Measurements from ENCODE around the gene ACSM6. TPM values are rescaled to one million over a fixed set of nuclear protein-coding genes. Genes with fewer than 3 reads are reported as not detected.
"Not testable (repeated sequence)": the region's sequence is repeated elsewhere in the genome, so short reads cannot be mapped to it uniquely, and the experiment has no call there.

ACSM6 gene
- polyA plus RNA-seq, 1 experiment = not detected

DNA sequence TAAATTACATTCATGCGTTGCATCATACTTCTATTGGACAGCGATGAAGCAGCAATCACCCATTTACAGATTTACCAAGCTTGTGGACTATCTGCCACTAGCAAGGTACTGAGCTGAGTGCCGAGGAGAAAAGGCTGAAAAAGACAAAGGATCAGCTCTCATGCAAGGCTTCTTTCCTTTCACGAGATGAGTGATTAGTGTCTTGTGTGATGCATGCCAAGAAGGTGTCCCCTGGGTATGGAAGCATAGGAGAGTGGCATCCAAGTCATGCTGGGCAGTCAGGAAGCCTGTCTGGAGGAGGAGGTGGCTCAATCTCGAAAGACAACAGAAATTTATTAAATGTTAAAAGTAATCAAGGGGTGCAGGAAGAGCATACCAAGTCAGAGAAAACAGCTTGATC is 40.9 kb downstream of the ACSM6 start:
- peaks cover 7% of the 10 kb centered on the region for H3K36me3 ChIP-seq (ENCODE audit: control insufficient read depth, insufficient read depth, low read length)
- no peaks in the 10 kb centered on the region for H3K27me3 ChIP-seq (ENCODE audit: control insufficient read depth, insufficient read depth, low read length)
- CTCF ChIA-PET = interaction anchor here (0.6 to 4.7 kb wide), 5 partner anchors 9 to 1794 kb away, joined by 3 to 31 read pairs (median 4); no protein-coding TSS in a partner anchor
- no peak for TF ChIP-seq CTCF (IDR thresholded peaks at IDR 0.05; ENCODE audit: insufficient read depth, low read depth, low read length)
- DNase-seq (ENCODE audit: low read depth) = no peak
- POLR2A ChIA-PET = no interaction called here
- H3K4me3 ChIP-seq (ENCODE audit: low read depth, low read length) = no peak overlapping the region

- POLR2A ChIA-PET = interaction anchor here (0.5 kb wide), 1 partner anchor 164 kb away, joined by 7 read pairs; no protein-coding TSS in a partner anchor
- TF ChIP-seq CTCF (IDR thresholded peaks at IDR 0.05; ENCODE audit: insufficient read depth, low read depth, low read length) = no peak
- Histone ChIP-seq H3K36me3 (ENCODE audit: control insufficient read depth, insufficient read depth, low read length) (peaks cover 9% of the 10 kb centered on the region), H3K4me3 (ENCODE audit: low read depth, low read length) (no peak overlapping the region), H3K27me3 (ENCODE audit: control insufficient read depth, insufficient read depth, low read length) (no peaks in the 10 kb centered on the region)
- DNase-seq (ENCODE audit: low read depth) = no peak
- CTCF ChIA-PET = interaction anchor here (0.6 to 4.7 kb wide), 3 partner anchors 10 to 141 kb away, joined by 3 to 31 read pairs (median 6); no protein-coding TSS in a partner anchor
Observed at GRCh38 chr10:95235676-95236067, 41.6 kb downstream of the ACSM6 start.

GRCh38 chr10:95236068-95236903 is 42.2 kb downstream of the ACSM6 start:
- TF ChIP-seq CTCF (IDR thresholded peaks at IDR 0.05; ENCODE audit: insufficient read depth, low read depth, low read length) = no peak
- POLR2A ChIA-PET = no interaction called here
- no peak overlapping the region for H3K4me3 ChIP-seq (ENCODE audit: low read depth, low read length)
- H3K36me3 ChIP-seq (ENCODE audit: control insufficient read depth, insufficient read depth, low read length) = peaks cover 9% of the 10 kb centered on the region
- CTCF ChIA-PET = interaction anchor here (0.6 to 4.7 kb wide), 6 partner anchors 10 to 140 kb away, joined by 3 to 31 read pairs (median 6); no protein-coding TSS in a partner anchor
- no peaks in the 10 kb centered on the region for H3K27me3 ChIP-seq (ENCODE audit: control insufficient read depth, insufficient read depth, low read length)
- DNase-seq (ENCODE audit: low read depth) = peak; percentile 74

DNA sequence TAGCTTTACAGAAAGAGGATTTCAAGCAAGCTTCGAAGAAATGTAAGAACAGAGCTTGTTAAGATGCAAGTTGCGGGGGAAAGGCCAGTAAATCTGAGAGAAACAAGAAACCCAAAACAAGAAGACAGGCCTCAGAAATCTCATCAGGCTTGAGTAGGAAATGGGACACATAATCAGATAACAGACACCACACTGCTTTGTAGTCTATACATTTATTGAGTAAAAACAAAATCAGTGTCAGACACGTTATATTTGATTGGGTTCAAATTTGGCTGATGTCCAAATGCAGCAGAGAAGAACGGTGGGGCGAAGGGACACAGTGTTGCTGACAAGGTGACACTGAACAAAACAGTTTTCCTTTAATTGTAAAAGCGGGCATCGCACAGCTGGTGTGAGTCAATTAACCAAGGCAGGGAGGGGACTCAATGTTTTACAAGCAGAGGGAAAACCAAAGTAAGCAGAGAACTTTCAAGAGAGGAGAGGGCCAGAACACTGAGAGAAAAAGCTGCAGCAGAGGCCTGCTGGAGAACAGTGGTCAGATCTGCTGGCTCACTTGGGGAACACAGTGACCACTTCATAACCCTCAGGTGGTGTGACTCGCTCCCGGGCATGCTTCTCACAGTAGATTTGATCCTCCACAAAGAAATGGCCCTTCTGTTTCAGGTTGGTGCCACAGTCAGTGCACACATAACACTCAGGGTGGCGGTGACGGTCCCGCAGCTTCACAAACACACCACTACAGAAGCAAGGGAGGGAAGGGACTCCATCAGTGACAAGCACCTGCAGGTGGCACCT is 43.5 kb downstream of the ACSM6 start:
- no peak for DNase-seq (ENCODE audit: low read depth)
- H3K27me3 ChIP-seq (ENCODE audit: control insufficient read depth, insufficient read depth, low read length) = no peaks in the 10 kb centered on the region
- ChIA-PET POLR2A (no interaction called here), CTCF (interaction anchor here (0.6 to 4.7 kb wide), 7 partner anchors 9 to 126 kb away, joined by 3 to 31 read pairs (median 5); no protein-coding TSS in a partner anchor)
- no peak overlapping the region for H3K4me3 ChIP-seq (ENCODE audit: low read depth, low read length)
- peaks cover 8% of the 10 kb centered on the region for H3K36me3 ChIP-seq (ENCODE audit: control insufficient read depth, insufficient read depth, low read length)
- TF ChIP-seq CTCF (IDR thresholded peaks at IDR 0.05; ENCODE audit: insufficient read depth, low read depth, low read length) = no peak

GRCh38 chr10:95240096-95240495 is 46.1 kb downstream of the ACSM6 start:
- DNase-seq (ENCODE audit: low read depth); H3K27me3 ChIP-seq (ENCODE audit: control insufficient read depth, insufficient read depth, low read length); H3K36me3 ChIP-seq (ENCODE audit: control insufficient read depth, insufficient read depth, low read length); POLR2A ChIA-PET; H3K4me3 ChIP-seq (ENCODE audit: low read depth, low read length): not testable (repeated sequence)
- CTCF ChIA-PET = interaction anchor here (1.4 to 10.1 kb wide), 2 partner anchors 31 to 120 kb away, joined by 3 to 322 read pairs; no protein-coding TSS in a partner anchor

All from BJ (cell line).